Inflammatory macrophage treated with lipopolysaccharide for 4 hours (primary cell): ENCODE measurements around the gene BLTP2.
A peak's percentile ranks its signal among the peaks of the same experiment; 100 is the strongest.

Experiments
- DNase-seq: peaks from one replicate; pipeline ENCODE4 v3.0.0-alpha.2; 2020

BLTP2 gene

GRCh38 chr17:28598389-28598788, 46.6 kb downstream of the BLTP2 start:
- DNase-seq, result no peak

DNA sequence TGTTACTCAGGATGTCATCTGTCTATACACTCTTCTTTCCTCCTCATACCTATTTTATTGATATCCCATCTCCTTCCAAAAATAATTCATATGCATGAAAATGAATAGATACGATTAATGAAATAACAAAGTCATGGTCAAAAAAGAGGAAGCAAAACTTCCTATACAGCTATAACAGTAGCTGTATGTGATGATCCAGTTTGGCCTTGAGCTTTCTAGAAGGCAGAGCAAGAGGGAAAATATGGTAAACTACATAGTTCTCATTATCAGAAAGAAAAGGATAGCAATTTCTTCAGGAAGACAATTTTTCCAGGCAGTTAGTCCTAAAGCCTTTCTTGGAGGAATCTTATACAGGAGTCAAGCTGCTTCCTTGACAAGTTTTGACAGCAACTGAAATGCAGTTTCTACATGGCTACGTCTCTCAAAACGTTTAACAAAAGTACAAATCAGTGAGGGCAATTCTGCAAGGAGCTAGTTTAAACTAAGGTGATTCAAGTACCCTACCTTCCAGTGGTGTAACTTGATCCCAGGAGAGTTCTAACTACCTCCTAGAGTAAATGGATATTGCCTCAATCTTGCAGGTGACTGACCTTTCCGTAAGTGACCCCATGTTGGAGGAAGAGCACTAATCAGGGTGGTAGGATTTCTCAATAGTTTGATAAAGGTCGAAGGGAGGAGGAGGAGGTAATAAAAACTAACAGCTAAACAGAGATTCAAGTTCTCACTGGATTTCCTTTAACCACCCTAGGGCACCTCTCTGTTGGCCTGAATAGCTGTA, 47.2 kb downstream of the BLTP2 start:
- DNase-seq, result peak; percentile 34
